ENCODE measurements around the gene ABCB9.

ABCB9 gene

GRCh38 chr12:122994781-122995502 is 28.7 kb upstream of the ABCB9 start:
- DNase-seq: no peak

DNA sequence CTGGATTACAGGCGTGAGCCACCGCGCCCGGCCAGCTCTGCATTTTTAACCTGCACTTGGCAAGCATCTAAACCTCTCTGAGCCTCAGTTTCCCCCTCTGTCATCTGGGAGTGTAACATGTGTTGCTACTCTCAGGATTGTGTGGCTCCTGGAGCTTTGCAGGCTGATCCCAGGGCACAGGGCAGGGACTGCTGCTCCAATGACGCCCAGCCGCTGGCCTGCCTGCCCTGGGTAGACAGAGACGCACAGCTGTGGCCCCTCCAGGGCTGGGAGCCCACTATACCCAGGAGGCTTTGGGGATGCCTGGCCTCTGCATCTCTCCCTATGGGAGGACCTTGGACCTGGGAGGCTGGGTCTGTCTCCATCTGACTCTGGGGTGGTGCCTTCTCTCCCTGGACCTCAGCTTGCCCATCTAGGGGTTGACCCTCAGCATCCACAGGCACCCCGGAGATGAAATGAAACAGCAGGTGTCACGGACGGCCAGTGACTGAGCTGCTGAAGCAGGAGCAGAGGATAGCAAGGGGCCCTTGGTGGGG is 27.9 kb upstream of the ABCB9 start:
- no peak for DNase-seq

- no peak for DNase-seq
Measured at GRCh38 chr12:122992386-122992785, 26.1 kb upstream of the ABCB9 start.

DNA sequence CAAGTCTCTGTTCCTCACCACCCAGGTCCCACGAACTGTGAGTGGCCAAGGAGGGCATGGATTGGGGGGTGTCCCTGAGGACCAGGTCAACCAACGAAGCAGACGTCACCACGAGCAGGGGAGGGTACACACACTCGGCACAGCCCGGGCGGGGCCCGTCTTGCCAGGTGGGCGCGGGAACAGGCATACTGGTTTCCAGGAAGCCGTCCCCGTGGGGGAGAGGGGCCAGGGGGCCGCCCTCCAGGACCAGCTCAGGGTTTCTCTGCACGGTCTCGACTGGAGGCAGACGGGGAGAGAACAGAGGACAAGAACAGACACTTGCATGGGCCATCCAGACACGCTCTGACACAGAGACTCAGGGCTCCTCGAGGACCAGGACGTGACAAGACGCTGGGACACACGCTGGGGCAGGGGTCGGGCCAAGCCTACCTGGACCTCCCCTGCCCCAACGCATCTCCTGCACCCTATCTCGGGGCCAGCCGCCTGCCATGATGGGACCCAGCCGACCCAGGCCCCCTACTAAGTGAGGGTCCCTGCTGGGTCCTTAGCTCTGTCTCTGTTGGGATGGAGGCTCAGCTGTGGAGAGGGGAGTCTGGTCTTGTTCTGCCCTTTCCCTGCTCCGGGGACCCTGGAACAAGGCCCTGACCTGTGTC is 25.5 kb upstream of the ABCB9 start:
- no peak for DNase-seq

- no peak for DNase-seq
Measured at GRCh38 chr12:122990961-122991622, 24.8 kb upstream of the ABCB9 start.

DNA sequence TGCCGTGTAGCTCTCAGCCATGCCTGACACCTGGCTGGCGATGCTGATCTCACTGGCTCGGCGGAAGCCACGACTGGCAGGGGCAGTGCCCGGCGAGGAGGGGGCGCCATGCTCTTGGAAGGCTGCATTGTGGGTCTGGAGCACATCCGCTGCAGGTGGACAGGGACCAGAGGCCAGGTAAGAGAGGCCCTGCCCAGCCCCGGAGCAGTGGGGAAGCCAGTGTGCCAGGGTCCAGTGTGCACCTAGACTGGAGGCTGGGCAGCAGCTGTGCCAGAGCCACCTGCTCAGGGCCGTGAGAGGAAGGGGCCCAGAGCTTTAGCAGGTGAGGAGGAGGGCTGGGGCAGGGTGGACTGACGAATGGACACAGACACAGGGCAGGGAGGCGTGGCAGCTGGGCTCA is 24.3 kb upstream of the ABCB9 start:
- DNase-seq: no peak

DNA sequence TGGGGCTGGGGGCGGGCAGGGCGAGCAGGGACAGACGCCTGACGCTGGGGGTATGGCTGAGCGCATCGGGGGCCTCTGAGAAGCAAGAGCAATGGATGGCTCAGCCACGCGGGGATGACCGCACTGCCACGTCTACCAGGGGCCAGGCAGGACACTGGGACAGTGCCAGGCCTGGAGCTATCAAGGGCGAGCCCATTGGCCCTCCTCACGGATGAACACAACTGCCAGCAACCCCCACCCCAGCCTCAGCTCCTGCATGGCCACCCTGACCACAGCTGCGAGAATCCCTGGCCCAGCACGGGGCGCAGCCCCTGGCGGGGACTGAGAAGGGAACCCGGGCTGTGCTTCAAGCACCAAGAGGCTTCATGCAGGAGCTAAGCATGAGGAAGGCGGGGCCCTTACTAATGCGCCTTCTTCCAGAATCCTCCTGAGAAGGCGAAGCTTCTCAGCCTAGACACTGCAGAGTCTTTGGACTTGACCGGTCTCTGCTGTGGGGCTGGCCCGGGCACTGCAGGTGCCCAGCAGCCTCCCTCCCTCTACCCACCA is 23.7 kb upstream of the ABCB9 start:
- DNase-seq: no peak

DNA sequence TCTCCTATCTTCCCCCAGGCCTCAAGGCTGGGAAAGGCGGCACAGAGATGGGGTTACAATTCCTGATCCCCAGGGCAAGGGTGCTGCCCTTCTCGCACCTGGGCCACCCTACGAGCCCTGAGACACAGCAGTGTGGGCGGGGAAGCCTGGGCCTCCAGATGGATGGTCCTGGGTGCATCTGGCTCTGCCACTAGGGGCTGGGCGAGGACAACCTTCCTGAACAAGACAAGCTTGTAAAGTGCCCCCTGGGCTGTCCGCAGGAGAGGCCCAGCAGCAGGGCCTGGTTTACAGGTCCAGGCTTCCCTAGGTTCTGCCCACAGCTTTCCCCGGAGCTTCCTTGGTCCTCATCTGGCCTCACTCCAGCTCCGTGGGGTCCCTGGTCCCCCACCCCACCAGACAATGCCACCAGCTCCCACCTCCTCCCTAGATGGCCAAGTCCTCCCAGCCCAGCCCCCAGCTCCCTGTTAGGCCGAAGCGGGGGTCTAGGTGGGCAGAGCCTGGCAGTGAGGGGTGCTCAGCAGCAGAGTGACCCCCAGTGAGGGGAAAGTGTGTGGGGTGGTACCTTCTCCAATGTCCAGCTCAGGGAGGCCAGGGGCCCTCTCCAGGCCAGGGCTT is 23.1 kb upstream of the ABCB9 start:
- DNase-seq: no peak

DNA sequence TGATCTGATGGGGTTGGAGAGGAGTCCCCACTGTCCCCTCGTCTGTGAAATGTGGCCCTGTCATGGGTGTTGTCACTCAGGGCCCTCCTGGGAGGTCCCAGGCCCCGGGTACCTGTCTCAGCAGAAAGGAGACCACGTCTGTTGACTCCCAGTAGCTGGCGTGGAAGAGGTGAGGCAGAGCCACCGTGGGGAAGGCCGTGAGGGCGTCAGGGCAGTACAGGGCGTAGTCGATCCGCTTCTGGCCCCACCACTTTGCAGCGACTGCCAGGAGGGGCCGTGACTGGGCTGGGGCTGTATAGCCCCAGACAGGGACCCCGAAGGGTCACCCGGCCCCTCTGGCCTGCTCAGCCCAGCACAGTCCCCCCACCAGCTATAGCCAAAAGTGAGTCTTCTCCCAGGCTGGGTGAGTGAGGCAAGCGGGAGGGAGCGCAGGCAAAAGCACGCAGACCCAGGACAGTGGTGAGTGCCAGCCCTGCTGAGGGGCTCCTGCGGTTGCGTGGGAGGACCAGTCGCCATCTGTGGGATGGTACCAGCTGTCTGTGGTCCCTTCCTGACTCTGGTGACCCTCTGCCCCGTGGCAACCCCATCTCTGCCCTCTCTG is 22.4 kb upstream of the ABCB9 start:
- no peak for DNase-seq

GRCh38 chr12:122988036-122988435 is 21.8 kb upstream of the ABCB9 start:
- no peak for DNase-seq

- DNase-seq: no peak
Measured at GRCh38 chr12:122987086-122987951, 21.1 kb upstream of the ABCB9 start.

GRCh38 chr12:122986258-122986871 is 20.1 kb upstream of the ABCB9 start:
- no peak for DNase-seq

DNA sequence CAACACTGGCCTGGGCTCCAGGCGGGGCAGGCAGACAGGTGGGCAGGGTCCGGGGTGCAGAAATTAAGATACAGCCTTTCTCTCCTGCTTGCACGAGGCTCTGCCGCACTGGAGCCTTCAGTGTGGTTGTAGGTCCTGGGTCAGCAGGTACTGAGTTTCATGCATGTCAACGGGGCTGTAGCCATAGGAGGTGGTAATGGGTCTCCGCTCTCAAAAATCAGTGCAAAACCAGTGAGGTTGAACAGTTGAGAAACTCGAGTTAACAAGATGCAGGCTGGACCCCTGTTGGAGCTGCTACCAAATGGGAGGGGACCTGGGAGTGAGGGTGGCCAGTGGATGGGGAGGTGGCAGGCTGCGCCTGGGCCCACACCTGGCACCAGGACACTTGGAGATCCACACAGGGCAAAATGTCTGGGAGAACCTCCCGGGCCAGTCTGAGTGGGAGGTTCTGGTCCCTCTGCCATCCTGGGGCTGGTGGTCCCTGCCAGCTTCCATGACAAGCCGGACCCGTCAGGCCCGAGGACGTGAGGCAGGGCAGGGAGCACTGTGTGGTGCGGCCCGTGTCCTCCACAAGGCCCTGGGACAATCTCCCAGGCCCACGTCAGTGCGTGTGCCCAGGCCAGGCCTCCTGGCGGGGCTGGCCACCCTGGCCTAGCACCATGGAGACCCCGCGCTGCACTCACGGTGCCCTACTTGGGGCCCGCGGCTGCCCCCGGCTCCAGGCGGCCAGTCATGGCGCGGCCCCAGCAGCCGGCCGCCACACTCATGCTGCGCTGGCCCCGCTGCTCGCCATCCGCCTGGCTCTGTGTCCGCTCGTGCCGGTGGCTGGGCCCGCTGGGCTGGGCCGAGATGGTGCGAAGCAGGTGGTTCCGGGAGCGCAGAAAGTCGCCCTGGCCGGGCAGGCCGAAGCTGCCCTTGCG is 19.3 kb upstream of the ABCB9 start:
- no peak for DNase-seq

- no peak for DNase-seq
Measured at GRCh38 chr12:122984612-122985337, 18.5 kb upstream of the ABCB9 start.

DNA sequence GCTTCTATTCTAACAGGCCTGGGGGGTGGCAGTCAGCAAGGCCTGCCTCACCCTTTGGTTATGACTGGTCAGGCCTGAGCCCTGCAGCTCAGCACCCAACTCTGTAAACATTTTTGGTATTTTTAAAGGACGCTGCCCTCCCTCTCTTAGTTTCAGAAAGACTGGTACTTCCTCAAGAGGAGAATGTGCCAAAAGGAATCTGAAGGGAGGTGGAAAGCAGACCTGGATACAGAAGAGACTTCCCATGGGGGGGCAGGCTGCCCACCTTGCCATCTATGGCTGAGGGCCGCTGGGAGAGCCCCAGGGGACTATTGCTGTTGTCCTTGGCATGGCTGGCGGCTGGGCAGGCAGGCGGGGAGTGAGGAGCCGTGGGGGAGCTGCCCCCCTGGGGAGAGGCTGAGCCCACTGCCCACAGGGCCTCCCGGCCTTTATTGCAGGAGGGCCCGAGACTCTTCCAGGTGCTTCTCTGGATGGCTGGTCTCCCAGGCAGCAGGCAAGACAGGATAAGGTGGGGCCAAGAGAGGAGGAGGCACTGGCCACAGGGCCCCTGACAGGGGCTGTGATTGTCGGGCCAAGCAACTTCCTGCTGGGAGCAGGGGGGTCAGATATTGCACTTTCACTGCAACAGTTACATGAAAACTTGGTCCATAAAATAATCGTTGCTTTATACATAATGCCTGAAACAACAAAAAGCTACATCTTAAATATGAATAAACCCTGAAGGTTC is 17.7 kb upstream of the ABCB9 start:
- no peak for DNase-seq

- DNase-seq: no peak
Measured at GRCh38 chr12:122982963-122983788, 16.9 kb upstream of the ABCB9 start.

DNA sequence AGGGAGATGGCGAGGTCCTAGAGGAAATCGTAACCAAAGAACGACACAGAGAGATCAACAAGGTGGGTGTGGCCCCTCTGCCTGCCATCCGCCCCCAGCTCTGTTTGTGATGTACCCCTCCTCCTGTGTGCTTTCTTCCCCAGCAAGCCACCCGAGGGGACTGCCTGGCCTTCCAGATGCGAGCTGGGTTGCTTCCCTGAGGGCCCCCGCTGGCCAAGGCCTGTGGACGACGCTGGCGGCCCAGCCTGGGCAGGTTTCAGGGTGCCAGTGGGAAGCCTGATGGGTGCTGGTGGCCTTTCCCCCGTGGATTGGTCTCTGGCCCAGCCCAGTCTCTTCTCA is 16.2 kb upstream of the ABCB9 start:
- DNase-seq: no peak
